Omental fat pad (tissue), 4 donors: ENCODE measurements around the gene BAIAP2. TPM values are rescaled to one million over a fixed set of nuclear protein-coding genes. Genes with fewer than 3 reads are reported as not detected.

Experiments used
- ATAC-seq: fragments of 150-250 bp; one replicate; pipeline ENCODE4 v1.9.1; 2016; ENCODE audit warnings: mild to moderate bottlenecking, moderate library complexity; ENCODE audit not compliant: low FRiP score
- DNase-seq: peaks from one replicate; pipeline ENCODE4 v3.0.0-alpha.2; 2019; ENCODE audit warnings: low spot score
- total RNA-seq, 4 donors: library from RNA; depleted of rRNA; stranded (reverse); fragments of >200 nt; gene quantifications; one replicate each; pipeline ENCODE4 v1.1.0, GENCODE V29; 2016
- TF ChIP-seq, protein P1 (sequence below), 3 donors: fragments of 450-650 bp; IDR thresholded peaks; one replicate each; pipeline ENCODE4 v1.5.1; 2016 to 2017; ENCODE audit warnings: antibody characterized with exemption in 3 of 3, mild to moderate bottlenecking in 3 of 3, moderate library complexity in 2 of 3

The BAIAP2 gene
- total RNA-seq, 4 donors from 2014 or later: 15.9 to 50.2 (median 36.4) TPM

DNA sequence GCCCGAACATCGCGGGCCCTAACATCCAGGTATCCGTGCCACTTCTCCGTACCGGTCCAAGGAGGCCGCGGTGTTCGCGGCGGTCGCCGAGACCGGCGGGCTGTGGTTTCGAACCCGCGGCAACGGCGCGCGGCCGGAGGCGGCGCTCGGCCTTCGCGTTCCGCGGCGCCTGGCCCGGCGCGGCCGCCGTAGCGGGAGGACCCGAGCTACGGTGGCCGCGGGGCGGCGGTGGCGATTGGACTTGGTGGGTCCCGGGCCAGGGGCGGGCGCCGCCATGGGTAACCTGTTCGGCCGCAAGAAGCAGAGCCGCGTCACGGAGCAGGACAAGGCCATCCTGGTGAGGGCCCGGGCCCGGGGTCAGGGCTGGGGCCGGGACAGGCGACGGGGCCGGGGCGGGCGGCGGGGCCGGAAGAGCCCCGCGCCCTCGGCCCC is 43.3 kb upstream of the BAIAP2 start, which contains the start of gene CHMP6:
TSS of gene CHMP6 (plus strand) at position 197 of the 432 bp plus-strand sequence. CDS start at position 275, 78 bp downstream.
- TF ChIP-seq, protein P1, sequence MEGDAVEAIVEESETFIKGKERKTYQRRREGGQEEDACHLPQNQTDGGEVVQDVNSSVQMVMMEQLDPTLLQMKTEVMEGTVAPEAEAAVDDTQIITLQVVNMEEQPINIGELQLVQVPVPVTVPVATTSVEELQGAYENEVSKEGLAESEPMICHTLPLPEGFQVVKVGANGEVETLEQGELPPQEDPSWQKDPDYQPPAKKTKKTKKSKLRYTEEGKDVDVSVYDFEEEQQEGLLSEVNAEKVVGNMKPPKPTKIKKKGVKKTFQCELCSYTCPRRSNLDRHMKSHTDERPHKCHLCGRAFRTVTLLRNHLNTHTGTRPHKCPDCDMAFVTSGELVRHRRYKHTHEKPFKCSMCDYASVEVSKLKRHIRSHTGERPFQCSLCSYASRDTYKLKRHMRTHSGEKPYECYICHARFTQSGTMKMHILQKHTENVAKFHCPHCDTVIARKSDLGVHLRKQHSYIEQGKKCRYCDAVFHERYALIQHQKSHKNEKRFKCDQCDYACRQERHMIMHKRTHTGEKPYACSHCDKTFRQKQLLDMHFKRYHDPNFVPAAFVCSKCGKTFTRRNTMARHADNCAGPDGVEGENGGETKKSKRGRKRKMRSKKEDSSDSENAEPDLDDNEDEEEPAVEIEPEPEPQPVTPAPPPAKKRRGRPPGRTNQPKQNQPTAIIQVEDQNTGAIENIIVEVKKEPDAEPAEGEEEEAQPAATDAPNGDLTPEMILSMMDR (IDR thresholded peaks at IDR 0.05): no peak
- ATAC-seq (peak; percentile 66), DNase-seq (peak; percentile 39)

DNA sequence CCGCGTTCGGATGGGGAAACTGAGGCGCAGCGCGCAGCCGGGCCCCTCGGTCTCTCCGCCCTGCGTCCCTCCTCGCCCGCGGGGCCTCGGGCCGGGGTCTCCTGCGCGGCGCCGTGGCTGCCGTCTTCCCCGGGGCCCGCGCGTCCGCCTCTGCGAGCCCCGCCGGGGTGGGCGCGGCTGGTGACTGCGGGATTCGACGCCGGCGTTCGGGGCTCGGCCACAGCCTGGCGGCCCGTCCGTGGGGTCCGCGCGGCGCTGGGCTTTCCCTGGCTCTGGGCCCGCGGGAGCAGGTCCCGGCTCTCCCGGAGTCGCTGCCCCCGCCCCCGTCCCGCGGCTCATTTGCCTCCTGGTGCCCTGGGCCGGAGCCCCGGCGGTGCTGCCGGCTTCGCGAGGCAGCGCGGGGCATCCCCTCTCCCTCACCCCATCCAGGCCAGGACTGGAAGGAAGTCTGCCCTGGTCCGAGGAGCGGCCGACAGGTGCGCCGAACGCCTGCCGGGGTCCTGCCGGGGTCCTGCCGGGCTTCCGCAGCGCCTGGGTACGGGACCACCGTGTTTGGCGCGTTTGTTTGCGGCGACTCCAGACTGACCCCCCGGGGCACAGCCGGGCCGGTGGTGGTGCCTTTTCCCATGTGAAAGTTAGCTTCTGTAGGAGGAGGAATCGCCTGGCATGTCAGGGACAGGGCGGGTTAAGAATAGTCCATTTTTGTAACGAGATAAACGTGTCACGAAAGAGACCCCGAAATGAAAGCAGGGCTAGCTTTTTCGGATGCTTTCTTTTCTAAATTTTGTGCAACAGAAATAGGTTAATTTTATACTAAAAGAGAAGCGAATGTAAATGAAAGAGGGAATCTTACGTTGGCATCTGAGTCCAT is 42.6 kb upstream of the BAIAP2 start:
- ATAC-seq: peak; percentile 18
- TF ChIP-seq, protein P1 (IDR thresholded peaks at IDR 0.05): no peak
- no peak for DNase-seq

DNA sequence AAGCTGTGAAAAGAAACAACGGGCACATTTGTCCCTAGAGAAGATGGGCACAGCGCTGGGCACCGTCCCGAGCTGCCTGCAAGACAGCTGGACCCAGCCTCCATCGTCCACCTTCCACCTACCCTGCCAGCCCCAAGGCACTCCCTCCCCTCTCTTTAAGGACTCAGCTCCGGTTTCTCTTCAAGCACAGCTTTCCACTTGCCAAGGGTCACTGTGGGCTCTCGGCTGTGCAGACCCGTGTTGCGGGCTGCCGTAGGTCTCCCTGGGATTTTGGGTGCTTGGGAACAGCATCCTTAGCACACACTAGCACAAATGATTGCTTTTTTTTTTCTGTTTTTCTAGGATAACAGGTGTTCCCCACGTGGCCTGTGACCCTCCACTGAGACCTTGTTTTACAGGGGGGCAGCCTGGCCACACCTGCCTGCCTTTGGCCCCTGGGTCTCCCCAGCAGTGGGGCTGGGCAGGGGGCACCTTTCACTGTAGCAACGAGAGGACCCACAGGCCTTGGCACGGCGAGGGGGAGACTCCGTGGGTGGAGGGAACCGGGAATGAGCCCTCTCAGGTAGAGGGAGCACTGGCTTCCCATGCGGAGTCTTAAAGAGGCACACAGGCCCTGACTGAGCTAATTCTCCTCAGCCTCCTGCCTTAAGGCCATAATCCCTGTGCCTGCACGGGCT is 41.9 kb upstream of the BAIAP2 start:
- TF ChIP-seq, protein P1 (IDR thresholded peaks at IDR 0.05): no peak
- ATAC-seq: no peak
- DNase-seq: no peak

DNA sequence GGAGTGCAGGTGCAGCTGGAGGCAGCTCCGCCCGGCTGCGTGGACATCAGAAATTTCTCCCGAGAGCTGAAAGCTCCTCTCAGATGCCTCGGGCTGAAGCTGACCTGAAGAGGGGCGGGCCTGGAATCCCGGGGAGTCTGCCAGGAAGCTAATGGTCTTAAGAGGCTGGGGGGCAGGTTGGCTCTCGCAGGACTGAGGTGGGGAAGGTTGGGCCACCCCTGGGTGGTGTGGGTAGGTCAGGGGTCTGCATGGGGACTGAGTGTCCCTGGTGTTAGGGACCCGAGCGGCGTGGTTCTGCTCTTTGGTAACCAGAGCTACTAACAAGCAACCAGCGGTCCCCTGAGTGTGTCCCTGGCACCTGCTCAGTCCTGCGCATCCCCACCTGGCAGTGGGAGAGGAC is 39.8 kb upstream of the BAIAP2 start:
- TF ChIP-seq, protein P1 (IDR thresholded peaks at IDR 0.05): no peak
- DNase-seq: no peak

DNA sequence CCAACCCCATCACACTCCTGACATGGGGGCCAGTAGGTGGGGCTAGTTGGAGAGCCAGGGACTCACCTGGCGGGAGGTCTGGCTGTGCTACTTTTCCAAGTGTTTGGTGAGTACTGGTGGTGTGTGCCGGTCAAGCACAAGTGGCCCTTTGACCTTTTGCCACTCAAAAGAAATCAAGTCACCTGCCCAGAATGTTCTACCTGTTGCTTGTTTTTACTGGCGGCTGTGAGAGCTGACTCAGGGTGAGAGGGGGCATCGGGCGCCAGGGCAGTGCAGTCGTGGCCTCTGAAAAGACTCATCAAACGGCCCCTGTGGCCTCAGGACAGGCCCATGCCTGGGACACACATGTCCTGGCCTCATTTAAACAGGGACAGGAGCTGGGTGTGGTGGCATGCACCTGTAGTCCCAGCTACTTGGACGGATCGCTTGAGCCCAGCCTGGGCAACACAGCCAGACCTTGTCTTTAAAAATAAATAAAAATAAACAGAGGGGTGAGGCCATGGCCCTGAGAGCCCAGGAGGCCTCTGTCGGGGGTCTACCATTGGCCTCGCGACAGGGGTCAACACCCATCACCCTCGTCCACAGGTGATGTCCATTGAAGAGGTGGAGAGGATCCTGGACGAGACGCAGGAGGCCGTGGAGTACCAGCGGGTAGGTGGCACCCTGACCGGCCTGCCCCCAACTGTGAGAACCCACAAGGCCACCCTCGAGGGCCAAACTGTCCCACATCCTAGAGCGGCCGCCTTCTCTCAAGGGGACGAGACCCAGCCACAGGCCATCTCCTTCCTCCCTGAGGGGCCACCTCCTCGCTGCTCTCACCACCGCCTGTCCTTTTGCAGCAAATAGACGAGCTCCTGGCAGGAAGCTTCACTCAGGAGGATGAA is 38.3 kb upstream of the BAIAP2 start:
- ATAC-seq (no peak), DNase-seq (no peak)

More for the DNA sequence above, 39.8 kb upstream of the BAIAP2 start:
- ATAC-seq: no peak

More for the DNA sequence above, 38.3 kb upstream of the BAIAP2 start:
- TF ChIP-seq, protein P1 (IDR thresholded peaks at IDR 0.05): no peak
